IgD-negative memory B cell (primary cell): Measurements from ENCODE around the gene HCN3. TPM values are rescaled to one million over a fixed set of nuclear protein-coding genes. Genes with fewer than 3 reads are reported as not detected.

Experiments used
- H3K27ac Mint-ChIP-seq, 3 donors: one replicate each; pipeline ENCODE4 v1.8.0; 2020 to 2022; ENCODE audit warnings: mild to moderate bottlenecking in 3 of 3, mixed read lengths in 3 of 3, moderate library complexity in 1 of 3
- H3K27me3 Mint-ChIP-seq: one replicate; pipeline ENCODE4 v1.8.0; 2021; ENCODE audit warnings: mixed read lengths
- H3K36me3 Mint-ChIP-seq: one replicate; pipeline ENCODE4 v1.8.0; 2020; ENCODE audit warnings: mild to moderate bottlenecking, mixed read lengths
- H3K4me1 Mint-ChIP-seq, 3 donors: one replicate each; pipeline ENCODE4 v1.8.0; 2020 to 2022; ENCODE audit warnings: mixed read lengths in 3 of 3, mild to moderate bottlenecking in 1 of 3
- H3K4me3 Mint-ChIP-seq, 4 donors: one replicate each; pipeline ENCODE4 v1.8.0; 2020 to 2022; ENCODE audit warnings: mild to moderate bottlenecking in 4 of 4, mixed read lengths in 4 of 4, moderate library complexity in 3 of 4
- H3K9me3 Mint-ChIP-seq, 3 donors: one replicate each; pipeline ENCODE4 v1.8.0; 2020 to 2021; ENCODE audit warnings: mixed read lengths in 3 of 3, mild to moderate bottlenecking in 1 of 3
- polyA plus RNA-seq: library from polyadenylated mRNA; unstranded; fragments of 300-500 nt; fragmentation: Illumina TruSeq; gene quantifications from one replicate; pipeline ENCODE4 v1.2.3, GENCODE V29; 2021

HCN3 gene
- polyA plus RNA-seq, 1 donor from 2014 or later = 2.3 TPM

- H3K4me3 Mint-ChIP-seq = no peak overlapping the region
- no peaks in the 10 kb centered on the region for H3K27me3 Mint-ChIP-seq
- H3K36me3 Mint-ChIP-seq = no peaks in the 10 kb centered on the region
- H3K27ac Mint-ChIP-seq = no peak overlapping the region
- H3K4me1 Mint-ChIP-seq = peaks cover 7 to 9% (median 8%) of the 10 kb centered on the region in 3 donors
- no peaks in the 10 kb centered on the region for H3K9me3 Mint-ChIP-seq
Measured at GRCh38 chr1:155304558-155305063, 27.3 kb downstream of the HCN3 start.

- Mint-ChIP-seq H3K9me3 (no peaks in the 10 kb centered on the region), H3K4me3 (no peak overlapping the region), H3K36me3 (no peaks in the 10 kb centered on the region), H3K27me3 (no peaks in the 10 kb centered on the region), H3K27ac (peak overlapping the region in 1 of 3 donors; percentile 50), H3K4me1 (peaks cover 7 to 17% (median 12%) of the 10 kb centered on the region in 3 donors)
Measured at GRCh38 chr1:155305881-155306391, 28.7 kb downstream of the HCN3 start.

- peak overlapping the region; percentile 27 to 81 (median 42) for H3K4me3 Mint-ChIP-seq
- peaks cover 7 to 18% (median 15%) of the 10 kb centered on the region in 3 donors for H3K4me1 Mint-ChIP-seq
Measured at GRCh38 chr1:155307247-155307740, 30.0 kb downstream of the HCN3 start.

GRCh38 chr1:155308493-155309422 is 31.5 kb downstream of the HCN3 start, which contains the start of gene FDPS:
FDPS (plus strand) TSS chr1:155308866; CDS start chr1:155309790, 924 bp downstream.
- Mint-ChIP-seq H3K4me3 (peak within 1 kb of the TSS; percentile 80 to 98 (median 96)), H3K9me3 (no peaks in the 10 kb centered on the region), H3K27me3 (no peaks in the 10 kb centered on the region), H3K36me3 (peaks cover 5% of the 10 kb centered on the region), H3K27ac (peak within 1 kb of the TSS; percentile 57 to 98 (median 82)), H3K4me1 (peaks cover 7 to 18% (median 18%) of the 10 kb centered on the region in 3 donors)

More at GRCh38 chr1:155307247-155307740, 30.0 kb downstream of the HCN3 start:
- Mint-ChIP-seq H3K27me3 (no peaks in the 10 kb centered on the region), H3K36me3 (peaks cover 3% of the 10 kb centered on the region), H3K27ac (peak overlapping the region in 1 of 3 donors; percentile 55), H3K9me3 (no peaks in the 10 kb centered on the region)

GRCh38 chr1:155309423-155310021 is 32.3 kb downstream of the HCN3 start:
- peaks cover 7 to 18% (median 18%) of the 10 kb centered on the region in 3 donors for H3K4me1 Mint-ChIP-seq
- H3K27ac Mint-ChIP-seq = peak overlapping the region; percentile 57 to 82 (median 71)
- peak overlapping the region; percentile 80 to 98 (median 96) for H3K4me3 Mint-ChIP-seq
- no peaks in the 10 kb centered on the region for H3K27me3 Mint-ChIP-seq
- peaks cover 5% of the 10 kb centered on the region for H3K36me3 Mint-ChIP-seq
- no peaks in the 10 kb centered on the region for H3K9me3 Mint-ChIP-seq

GRCh38 chr1:155313261-155313660 is 36.0 kb downstream of the HCN3 start:
- H3K4me1 Mint-ChIP-seq = peaks cover 11 to 17% (median 14%) of the 10 kb centered on the region in 3 donors
- H3K9me3 Mint-ChIP-seq = no peaks in the 10 kb centered on the region
- no peak overlapping the region for H3K27ac Mint-ChIP-seq
- peak overlapping the region in 2 of 4 donors; percentile 27 to 74 for H3K4me3 Mint-ChIP-seq
- peaks cover 5% of the 10 kb centered on the region for H3K36me3 Mint-ChIP-seq
- H3K27me3 Mint-ChIP-seq = no peaks in the 10 kb centered on the region

- H3K36me3 Mint-ChIP-seq = peaks cover 6% of the 10 kb centered on the region
Measured at GRCh38 chr1:155316922-155317321, 39.7 kb downstream of the HCN3 start.

GRCh38 chr1:155318082-155318481 is 40.8 kb downstream of the HCN3 start:
- H3K9me3 Mint-ChIP-seq = no peaks in the 10 kb centered on the region
- H3K36me3 Mint-ChIP-seq = peaks cover 6% of the 10 kb centered on the region
- peak overlapping the region in 1 of 3 donors; percentile 18 for H3K27ac Mint-ChIP-seq
- peaks cover 5 to 25% (median 12%) of the 10 kb centered on the region in 3 donors for H3K4me1 Mint-ChIP-seq
- H3K27me3 Mint-ChIP-seq = no peaks in the 10 kb centered on the region
- peak overlapping the region in 1 of 4 donors; percentile 38 for H3K4me3 Mint-ChIP-seq

More at GRCh38 chr1:155316922-155317321, 39.7 kb downstream of the HCN3 start:
- H3K9me3 Mint-ChIP-seq = no peaks in the 10 kb centered on the region
- H3K4me1 Mint-ChIP-seq = peaks cover 5 to 18% (median 9%) of the 10 kb centered on the region in 3 donors
- peak overlapping the region in 1 of 4 donors; percentile 48 for H3K4me3 Mint-ChIP-seq
- no peaks in the 10 kb centered on the region for H3K27me3 Mint-ChIP-seq
- peak overlapping the region in 1 of 3 donors; percentile 25 for H3K27ac Mint-ChIP-seq

- Mint-ChIP-seq H3K27ac (peak overlapping the region in 1 of 3 donors; percentile 8), H3K36me3 (peaks cover 4% of the 10 kb centered on the region), H3K4me1 (peaks cover 5 to 21% (median 12%) of the 10 kb centered on the region in 3 donors), H3K9me3 (no peaks in the 10 kb centered on the region), H3K27me3 (no peaks in the 10 kb centered on the region), H3K4me3 (peak overlapping the region in 3 of 4 donors; percentile 58 to 82 (median 59))
Measured at GRCh38 chr1:155319536-155319935, 42.3 kb downstream of the HCN3 start.

GRCh38 chr1:155320252-155320651 is 43.0 kb downstream of the HCN3 start:
- Mint-ChIP-seq H3K27me3 (no peaks in the 10 kb centered on the region), H3K9me3 (no peaks in the 10 kb centered on the region), H3K4me1 (peaks cover 5 to 24% (median 12%) of the 10 kb centered on the region in 3 donors), H3K27ac (peak overlapping the region in 2 of 3 donors; percentile 7 to 85), H3K36me3 (peaks cover 4% of the 10 kb centered on the region), H3K4me3 (peak overlapping the region; percentile 58 to 86 (median 78))

- Mint-ChIP-seq H3K9me3 (no peaks in the 10 kb centered on the region), H3K27ac (peak within 1 kb of the TSS in 2 of 3 donors; percentile 7 to 85), H3K4me3 (peak within 1 kb of the TSS; percentile 58 to 87 (median 80)), H3K4me1 (peaks cover 5 to 26% (median 12%) of the 10 kb centered on the region in 3 donors), H3K36me3 (peaks cover 4% of the 10 kb centered on the region), H3K27me3 (no peaks in the 10 kb centered on the region)
Measured at GRCh38 chr1:155320661-155321617, 43.7 kb downstream of the HCN3 start, which contains the start of gene RUSC1. RUSC1 (plus strand) TSS chr1:155320894; CDS start chr1:155321774, 880 bp downstream.

GRCh38 chr1:155321639-155322503 is 44.6 kb downstream of the HCN3 start:
- H3K4me3 Mint-ChIP-seq = peak overlapping the region; percentile 58 to 87 (median 80)
- no peak overlapping the region for H3K27ac Mint-ChIP-seq
- no peaks in the 10 kb centered on the region for H3K27me3 Mint-ChIP-seq
- peaks cover 4 to 28% (median 15%) of the 10 kb centered on the region in 3 donors for H3K4me1 Mint-ChIP-seq
- no peaks in the 10 kb centered on the region for H3K9me3 Mint-ChIP-seq
- peaks cover 4% of the 10 kb centered on the region for H3K36me3 Mint-ChIP-seq

GRCh38 chr1:155322571-155322952 is 45.3 kb downstream of the HCN3 start:
- Mint-ChIP-seq H3K27me3 (no peaks in the 10 kb centered on the region), H3K36me3 (peaks cover 4% of the 10 kb centered on the region), H3K9me3 (no peaks in the 10 kb centered on the region), H3K4me3 (peak overlapping the region; percentile 58 to 87 (median 78)), H3K27ac (no peak overlapping the region), H3K4me1 (peaks cover 0 to 28% (median 15%) of the 10 kb centered on the region in 3 donors)
